OCI-M1 (cell line): ENCODE measurements around the gene KLF7.
A peak's percentile ranks its signal among the peaks of the same experiment; 100 is the strongest.

Experiments
- DNase-seq: peaks from one replicate; lab custom pipeline; 2025; lab: John Stamatoyannopoulos, UW

The KLF7 gene

GRCh38 chr2:207149249-207150213 lies 16.2 kb downstream of the KLF7 start:
- DNase-seq = peak; percentile 59

- no peak for DNase-seq
These were observed 17.7 kb downstream of the KLF7 start for GRCh38 chr2:207148020-207148419.

GRCh38 chr2:207144173-207144785 lies 21.5 kb downstream of the KLF7 start:
- peak; percentile 34 for DNase-seq

GRCh38 chr2:207143215-207144172 lies 22.3 kb downstream of the KLF7 start:
- peak; percentile 41 for DNase-seq

DNA sequence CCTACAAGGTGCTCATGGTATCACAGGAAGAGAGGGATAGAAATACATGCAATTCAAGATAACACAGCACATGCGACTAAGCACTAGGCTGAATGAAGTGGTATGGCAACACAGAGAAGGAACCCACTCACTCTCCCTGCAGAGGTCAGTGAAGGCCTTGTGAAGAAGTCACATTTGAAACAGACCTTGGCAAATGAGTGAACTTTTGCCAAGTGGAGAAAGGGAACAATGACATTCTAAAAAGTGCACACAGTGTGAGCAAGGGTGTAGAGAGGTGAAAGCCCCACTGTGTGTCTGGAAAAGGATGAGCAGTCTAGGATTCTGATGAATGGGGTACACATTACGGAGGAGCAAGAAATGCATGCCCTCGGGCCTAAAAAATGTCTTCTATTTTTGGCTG lies 23.3 kb downstream of the KLF7 start:
- peak; percentile 57 for DNase-seq

DNA sequence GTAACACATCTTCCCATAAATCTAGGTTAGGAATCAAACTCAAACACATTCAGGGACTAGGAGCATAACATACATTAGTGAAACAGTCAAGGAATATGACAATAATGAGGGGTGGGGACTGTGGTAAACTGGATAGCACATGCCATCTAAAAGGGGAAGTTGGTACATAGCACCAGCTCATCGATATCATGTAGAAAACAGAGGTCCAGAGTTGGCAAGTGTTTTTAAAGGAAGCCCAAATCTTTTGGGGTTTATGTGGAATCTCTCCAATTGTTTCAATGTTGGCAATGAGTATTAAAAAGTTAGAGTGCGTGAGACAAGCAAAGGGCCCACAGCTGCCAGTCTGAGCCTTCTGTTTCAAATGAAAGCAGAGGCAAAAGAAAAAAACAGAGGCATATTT lies 24.4 kb downstream of the KLF7 start:
- peak; percentile 40 for DNase-seq

DNA sequence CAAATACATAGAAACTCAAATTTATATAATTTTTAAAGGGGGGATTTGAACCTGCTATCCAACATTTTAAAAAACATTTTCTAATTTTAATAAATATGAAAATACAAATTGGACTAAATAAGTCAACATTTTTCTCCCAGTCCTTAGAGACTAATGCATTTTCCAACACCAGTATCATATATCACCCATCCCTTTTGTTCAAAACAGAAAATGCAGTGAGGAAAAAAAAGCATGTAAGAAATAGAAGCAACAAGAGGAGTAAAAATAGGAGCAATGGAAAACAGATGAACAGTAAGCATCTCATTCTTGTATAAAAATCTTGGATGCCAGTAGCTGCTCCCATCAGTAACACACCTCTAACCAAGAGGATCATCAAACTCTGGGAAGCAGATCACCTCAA lies 25.5 kb downstream of the KLF7 start:
- no peak for DNase-seq

DNA sequence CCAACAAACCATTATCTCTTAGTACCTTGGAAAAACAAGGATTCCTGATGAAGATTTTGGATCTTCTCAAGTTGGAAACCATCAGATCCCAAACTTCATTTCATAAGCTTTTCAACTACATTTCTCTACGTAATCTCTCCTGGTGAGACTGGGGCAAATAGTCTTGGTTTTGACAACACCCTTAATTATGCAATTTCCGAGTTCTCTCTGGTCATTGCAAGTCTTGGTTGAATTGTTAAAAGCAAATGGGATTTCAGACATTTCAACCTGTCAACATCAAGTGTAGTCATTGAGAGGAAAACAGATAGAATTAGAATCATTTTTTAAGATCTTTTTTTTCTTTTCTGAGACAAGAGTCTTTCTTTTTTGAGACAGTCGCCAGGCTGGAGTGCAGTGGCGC lies 26.2 kb downstream of the KLF7 start:
- DNase-seq = no peak

DNA sequence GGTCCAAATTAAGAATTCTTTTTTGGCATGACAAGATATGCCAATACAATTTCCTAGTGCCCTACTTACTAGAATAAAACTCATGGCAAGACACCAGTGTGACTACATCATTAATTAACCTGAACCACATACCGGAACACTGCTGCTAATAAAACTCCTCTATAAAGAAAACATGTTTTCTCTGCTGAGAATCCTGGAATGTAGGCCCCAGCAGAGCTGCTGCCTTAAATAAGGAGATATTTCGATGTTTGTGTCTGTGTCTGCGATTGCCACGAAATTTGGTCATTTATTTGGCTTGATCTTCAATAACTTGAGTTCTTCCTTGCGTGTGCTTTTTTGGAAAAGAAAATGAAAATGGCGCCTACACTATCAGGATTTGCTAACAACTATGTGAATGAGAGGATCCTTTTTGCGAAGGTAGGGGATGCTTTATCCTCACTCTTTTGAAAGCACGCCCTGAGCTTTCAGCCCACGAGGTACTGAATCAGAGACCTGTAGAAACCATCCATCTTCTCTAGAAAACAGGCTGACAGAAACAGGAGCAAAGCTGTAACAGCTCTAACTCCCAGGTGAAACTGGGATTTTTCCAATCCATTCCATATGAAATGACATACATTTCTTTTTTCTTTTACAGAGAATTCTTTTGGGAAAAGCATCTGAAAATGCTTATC lies 27.0 kb downstream of the KLF7 start:
- DNase-seq = no peak

DNA sequence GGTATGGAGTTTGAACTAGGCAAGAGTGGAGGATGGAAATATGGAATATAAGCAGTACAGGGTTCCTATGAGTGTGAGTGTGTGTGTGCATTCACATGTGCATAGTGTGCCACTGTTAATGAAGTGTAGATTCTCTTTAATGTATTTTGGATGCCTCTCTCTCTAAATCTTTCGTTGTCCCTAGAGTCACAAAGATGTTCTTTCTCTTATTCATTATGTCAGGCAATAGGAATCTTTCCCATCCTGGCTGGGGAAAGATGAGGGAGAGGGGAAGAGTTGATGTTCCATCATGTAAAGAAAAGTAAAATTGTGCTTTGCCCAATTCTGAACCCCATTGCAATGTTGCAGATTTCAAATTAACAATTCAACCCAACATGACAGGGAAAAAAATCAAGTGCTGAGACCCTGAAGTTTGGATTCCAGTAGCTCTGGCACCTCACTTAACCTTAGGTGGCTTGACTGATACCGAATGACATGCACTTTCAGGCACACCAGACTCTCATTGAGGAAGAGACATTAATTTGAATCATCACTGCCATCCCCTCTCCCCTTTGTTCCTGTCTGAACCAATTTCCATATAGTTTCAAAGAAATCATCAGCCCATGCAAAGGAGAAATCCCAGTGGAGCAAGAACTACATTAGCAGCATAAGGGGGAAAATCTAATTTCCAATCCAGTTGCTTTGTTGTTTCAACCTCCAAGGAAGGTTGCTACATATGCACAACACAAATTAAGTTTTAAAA lies 28.0 kb downstream of the KLF7 start:
- no peak for DNase-seq

- peak; percentile 6 for DNase-seq
These were observed 28.9 kb downstream of the KLF7 start for GRCh38 chr2:207136874-207137273.

DNA sequence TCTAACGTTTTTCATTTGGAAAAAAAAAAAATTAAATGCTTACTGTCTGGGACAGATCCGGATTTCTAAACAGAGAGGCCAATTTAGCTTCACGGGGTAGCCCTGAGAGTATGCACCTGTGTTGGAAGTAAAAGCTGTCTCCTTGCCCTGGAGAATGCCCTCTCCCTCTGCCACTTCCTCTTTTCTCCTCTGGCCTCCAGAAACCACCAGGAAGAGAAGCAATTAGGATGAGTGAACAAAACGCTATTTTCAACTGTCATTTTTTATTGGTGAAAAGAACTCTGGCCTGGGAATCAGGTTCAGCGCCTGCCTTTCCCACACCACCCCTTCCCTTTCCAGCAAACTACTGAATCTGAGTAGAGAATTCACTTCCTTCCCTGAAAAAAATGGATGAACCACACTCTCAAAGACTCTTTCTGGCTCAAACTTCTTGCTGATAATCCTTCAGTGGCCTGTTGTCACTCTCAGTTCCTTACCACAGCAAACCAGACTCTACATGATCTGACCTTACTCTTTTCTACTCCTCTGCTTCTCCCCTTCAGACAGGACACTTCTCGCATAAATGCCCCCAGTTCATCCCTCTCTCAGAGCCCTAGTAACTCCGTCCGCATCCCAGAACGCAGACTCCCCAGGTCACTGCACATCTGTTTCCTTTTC lies 29.8 kb downstream of the KLF7 start:
- DNase-seq = peak; percentile 38

DNA sequence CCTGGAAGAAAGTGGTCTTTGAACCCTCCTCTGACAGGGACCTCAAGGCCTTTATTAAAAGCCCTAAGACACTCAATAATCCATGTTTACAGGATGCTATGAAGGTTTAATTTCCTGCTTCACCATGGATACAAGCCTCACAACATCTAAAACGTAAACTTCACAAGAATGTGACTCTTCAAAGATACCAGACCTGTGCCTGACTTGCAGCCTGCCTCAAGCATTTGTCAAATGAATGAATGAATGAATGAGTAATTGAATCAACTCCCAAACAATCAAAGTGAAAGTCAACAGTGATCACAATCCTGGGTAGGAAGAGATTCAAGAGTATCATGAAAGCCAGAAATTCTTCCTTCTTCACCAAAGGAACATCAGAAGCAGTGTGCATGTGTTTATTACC lies 30.4 kb downstream of the KLF7 start:
- no peak for DNase-seq

DNA sequence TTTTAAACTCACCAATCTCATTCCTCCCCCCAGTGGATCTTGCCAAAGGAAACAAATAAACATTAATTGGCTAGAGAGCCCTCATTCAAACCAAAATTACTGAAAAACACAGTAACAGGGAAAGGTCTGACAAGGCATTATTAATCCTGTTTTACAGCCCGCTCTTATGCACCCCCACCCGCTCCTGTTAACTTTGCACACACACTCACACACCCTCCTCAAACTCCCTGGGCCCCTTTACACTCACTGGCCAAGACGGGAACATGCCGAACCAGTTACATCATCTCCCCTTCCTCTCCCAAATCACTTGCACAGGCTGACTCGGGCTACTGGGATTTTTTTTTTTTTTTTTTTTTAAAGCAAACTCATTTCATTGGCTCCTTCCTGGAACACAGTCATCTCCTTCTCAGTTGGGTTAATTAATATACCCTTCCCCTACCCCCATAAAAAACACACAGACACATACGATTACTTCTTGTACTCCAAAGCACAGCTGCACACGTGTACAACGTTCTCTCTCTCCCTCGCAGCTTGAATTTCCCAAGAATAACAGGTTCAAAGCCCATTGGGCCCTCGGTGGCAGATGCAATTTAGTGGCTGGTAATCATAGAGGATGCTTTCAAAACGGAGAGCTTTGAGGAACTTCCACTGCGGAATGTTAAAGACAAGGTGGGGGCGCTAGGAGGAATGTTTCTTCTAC lies 31.8 kb downstream of the KLF7 start:
- DNase-seq = no peak

GRCh38 chr2:207133458-207133819 lies 32.3 kb downstream of the KLF7 start:
- no peak for DNase-seq

GRCh38 chr2:207132019-207132418 lies 33.7 kb downstream of the KLF7 start:
- DNase-seq = no peak

DNA sequence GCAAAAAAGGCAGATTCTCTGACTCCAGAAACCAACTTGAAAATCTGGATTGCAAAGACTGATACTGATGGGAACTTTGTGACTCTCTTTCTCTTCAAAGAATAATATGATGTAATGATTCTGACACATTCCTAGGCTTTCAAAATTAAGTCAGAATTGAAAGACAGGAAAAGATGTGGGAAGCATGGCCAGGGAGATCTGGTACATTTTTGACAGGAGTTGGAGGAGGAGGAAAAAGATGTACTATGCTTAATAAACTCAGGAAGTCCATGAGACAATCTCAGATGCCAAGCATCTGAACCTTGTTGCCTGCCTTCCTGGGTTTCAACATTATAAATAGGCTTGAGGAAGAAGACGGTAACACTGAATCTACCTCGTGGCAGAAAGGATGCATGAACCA lies 34.2 kb downstream of the KLF7 start:
- DNase-seq = no peak

DNA sequence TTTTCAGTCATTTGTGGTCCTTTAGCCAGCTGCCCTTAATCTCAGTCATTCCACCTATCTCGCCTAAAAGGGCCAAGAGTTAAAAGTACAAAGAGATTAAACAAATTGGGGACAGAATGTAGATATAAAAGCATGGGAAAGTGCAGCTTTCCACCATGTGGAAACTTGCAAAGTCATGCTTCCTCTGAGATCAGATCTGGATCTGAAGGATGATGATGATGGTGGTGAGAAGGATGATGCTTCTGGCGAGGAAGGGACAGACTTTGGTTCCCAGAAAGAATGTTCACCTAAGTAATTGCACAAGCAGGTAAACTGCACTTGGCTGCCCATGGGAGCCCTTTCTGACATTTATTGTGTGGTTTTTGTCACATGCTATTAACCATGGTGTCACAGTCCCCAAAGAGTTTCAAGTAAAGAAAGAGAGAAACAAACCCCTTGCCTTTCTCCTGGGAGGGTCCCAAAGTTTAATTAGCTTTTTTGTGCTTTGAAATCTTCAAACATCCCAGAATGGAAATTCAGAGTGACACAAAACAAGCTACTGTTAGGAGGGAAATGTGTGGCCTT lies 34.7 kb downstream of the KLF7 start:
- DNase-seq = no peak

DNA sequence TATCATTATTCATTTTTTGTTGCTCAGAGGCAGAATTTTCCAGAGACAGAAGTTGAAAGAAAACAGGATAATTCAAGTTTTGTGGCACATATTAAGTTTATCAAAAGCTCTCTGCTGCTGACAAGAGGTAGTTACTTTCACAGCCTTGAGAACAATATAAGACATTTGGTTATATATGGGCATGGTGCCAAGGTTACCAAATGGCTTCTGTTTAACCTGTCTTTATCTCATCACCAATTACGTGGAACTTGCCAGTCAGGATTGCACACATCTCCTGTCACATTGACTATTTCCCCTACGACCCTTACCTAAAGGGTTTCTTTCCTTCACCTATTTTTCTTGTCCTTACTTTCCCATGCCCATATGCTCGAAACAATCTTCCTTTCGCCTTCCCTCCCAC lies 35.9 kb downstream of the KLF7 start:
- no peak for DNase-seq

DNA sequence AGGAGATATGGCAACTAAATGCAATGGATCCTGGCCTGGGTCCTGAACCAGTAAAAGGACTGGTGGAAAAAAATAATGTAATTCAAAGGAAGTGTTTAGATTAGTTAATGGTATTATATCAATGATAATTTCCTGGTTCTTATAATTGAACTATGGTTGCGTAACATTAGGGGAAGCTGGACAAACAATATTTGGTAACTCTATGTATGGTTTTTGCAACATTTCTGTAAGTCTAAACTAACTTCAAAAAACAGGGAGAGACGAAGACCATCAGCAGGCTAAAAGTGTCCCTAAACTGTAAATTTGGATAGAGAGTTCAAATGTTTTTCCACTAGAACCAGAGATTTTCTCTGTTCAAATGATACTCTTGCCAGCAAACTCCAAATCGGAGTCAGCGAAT lies 36.9 kb downstream of the KLF7 start:
- DNase-seq = no peak
